ENCODE data around the gene SUGT1.
"Not testable (repeated sequence)": the region's sequence is repeated elsewhere in the genome, so short reads cannot be mapped to it uniquely, and the experiment has no call there.

SUGT1 gene

GRCh38 chr13:52652196-52652979, at the start of gene SUGT1:
Gene SUGT1 (plus strand): TSS chr13:52652836. CDS start chr13:52652921, 85 bp downstream.
- H3K4me1 ChIP-seq (ENCODE audit: low read length): peaks cover 15% of the 10 kb centered on the region
- peak within 1 kb of the TSS; percentile 84 for H3K27ac ChIP-seq (ENCODE audit: low read length)
- H3K4me2 ChIP-seq (ENCODE audit: low read length): peak within 1 kb of the TSS; percentile 86
- peak; percentile 56 for TF ChIP-seq CTCF (IDR thresholded peaks at IDR 0.05; ENCODE audit: low read depth, low read length)
- no peak for TF ChIP-seq EZH2phosphoT487 (IDR thresholded peaks at IDR 0.05; ENCODE audit: low read depth)
- H3K9me3 ChIP-seq (ENCODE audit: insufficient read depth, low read length): no peaks in the 10 kb centered on the region
- H2AFZ ChIP-seq (ENCODE audit: low read depth, low read length): peak within 1 kb of the TSS; percentile 84
- H3K27me3 ChIP-seq (ENCODE audit: low read depth, low read length): no peaks in the 10 kb centered on the region
- peak within 1 kb of the TSS; percentile 96 for H3K9ac ChIP-seq (ENCODE audit: low read length)
- H3K36me3 ChIP-seq (replicated peaks; ENCODE audit: low read depth, low read length): peaks cover 18% of the 10 kb centered on the region
- H3K4me3 ChIP-seq (ENCODE audit: low read length): peak within 1 kb of the TSS; percentile 93
- no peaks in the 10 kb centered on the region for H4K20me1 ChIP-seq (ENCODE audit: insufficient read depth, low read length)
- H3K79me2 ChIP-seq (ENCODE audit: low read length): peaks cover 65% of the 10 kb centered on the region

GRCh38 chr13:52603316-52603715, 49.3 kb upstream of the SUGT1 start:
- H3K4me2 ChIP-seq (ENCODE audit: low read length); H3K27ac ChIP-seq (ENCODE audit: low read length): not testable (repeated sequence)

GRCh38 chr13:52606126-52606525, 46.5 kb upstream of the SUGT1 start:
- not testable (repeated sequence) for H3K4me3 ChIP-seq (ENCODE audit: low read length); H3K4me2 ChIP-seq (ENCODE audit: low read length); H3K79me2 ChIP-seq (ENCODE audit: low read length); H3K27ac ChIP-seq (ENCODE audit: low read length); H3K27me3 ChIP-seq (ENCODE audit: low read depth, low read length); H3K36me3 ChIP-seq (replicated peaks; ENCODE audit: low read depth, low read length); H3K4me1 ChIP-seq (ENCODE audit: low read length); H3K9ac ChIP-seq (ENCODE audit: low read length); H3K9me3 ChIP-seq (ENCODE audit: insufficient read depth, low read length); H2AFZ ChIP-seq (ENCODE audit: low read depth, low read length); H4K20me1 ChIP-seq (ENCODE audit: insufficient read depth, low read length)

More at GRCh38 chr13:52603316-52603715, 49.3 kb upstream of the SUGT1 start:
- H3K9me3 ChIP-seq (ENCODE audit: insufficient read depth, low read length); H3K4me3 ChIP-seq (ENCODE audit: low read length); H3K79me2 ChIP-seq (ENCODE audit: low read length); H2AFZ ChIP-seq (ENCODE audit: low read depth, low read length); H3K27me3 ChIP-seq (ENCODE audit: low read depth, low read length); H3K9ac ChIP-seq (ENCODE audit: low read length); H3K36me3 ChIP-seq (replicated peaks; ENCODE audit: low read depth, low read length); H4K20me1 ChIP-seq (ENCODE audit: insufficient read depth, low read length): not testable (repeated sequence)
- peaks cover 12% of the 10 kb centered on the region; the same call in 1 of the 2 replicates for H3K4me1 ChIP-seq (ENCODE audit: low read length)

- not testable (repeated sequence) for H3K79me2 ChIP-seq (ENCODE audit: low read length); H3K27me3 ChIP-seq (ENCODE audit: low read depth, low read length); H3K9ac ChIP-seq (ENCODE audit: low read length); H3K36me3 ChIP-seq (replicated peaks; ENCODE audit: low read depth, low read length); H3K4me2 ChIP-seq (ENCODE audit: low read length); H3K27ac ChIP-seq (ENCODE audit: low read length); H4K20me1 ChIP-seq (ENCODE audit: insufficient read depth, low read length); H3K4me3 ChIP-seq (ENCODE audit: low read length); H3K4me1 ChIP-seq (ENCODE audit: low read length); H3K9me3 ChIP-seq (ENCODE audit: insufficient read depth, low read length); H2AFZ ChIP-seq (ENCODE audit: low read depth, low read length)
Observed at GRCh38 chr13:52606795-52607194, 45.8 kb upstream of the SUGT1 start.

- not testable (repeated sequence) for H3K4me3 ChIP-seq (ENCODE audit: low read length); H3K4me1 ChIP-seq (ENCODE audit: low read length); H2AFZ ChIP-seq (ENCODE audit: low read depth, low read length); H3K36me3 ChIP-seq (replicated peaks; ENCODE audit: low read depth, low read length); H3K4me2 ChIP-seq (ENCODE audit: low read length); H3K79me2 ChIP-seq (ENCODE audit: low read length); H3K9me3 ChIP-seq (ENCODE audit: insufficient read depth, low read length); H3K27me3 ChIP-seq (ENCODE audit: low read depth, low read length); H3K27ac ChIP-seq (ENCODE audit: low read length); H4K20me1 ChIP-seq (ENCODE audit: insufficient read depth, low read length); H3K9ac ChIP-seq (ENCODE audit: low read length)
Observed at GRCh38 chr13:52608184-52608583, 44.5 kb upstream of the SUGT1 start.

- not testable (repeated sequence) for H3K27me3 ChIP-seq (ENCODE audit: low read depth, low read length); H3K9ac ChIP-seq (ENCODE audit: low read length); H2AFZ ChIP-seq (ENCODE audit: low read depth, low read length); H3K36me3 ChIP-seq (replicated peaks; ENCODE audit: low read depth, low read length); H3K27ac ChIP-seq (ENCODE audit: low read length); H4K20me1 ChIP-seq (ENCODE audit: insufficient read depth, low read length); H3K9me3 ChIP-seq (ENCODE audit: insufficient read depth, low read length); H3K79me2 ChIP-seq (ENCODE audit: low read length); H3K4me3 ChIP-seq (ENCODE audit: low read length); H3K4me1 ChIP-seq (ENCODE audit: low read length); H3K4me2 ChIP-seq (ENCODE audit: low read length)
- peak; percentile 52 for TF ChIP-seq CTCF (IDR thresholded peaks at IDR 0.05; ENCODE audit: low read depth, low read length)
Observed at GRCh38 chr13:52609013-52609606, 43.5 kb upstream of the SUGT1 start.

- H3K36me3 ChIP-seq (replicated peaks; ENCODE audit: low read depth, low read length); H3K79me2 ChIP-seq (ENCODE audit: low read length); H3K4me3 ChIP-seq (ENCODE audit: low read length); H2AFZ ChIP-seq (ENCODE audit: low read depth, low read length); H3K27me3 ChIP-seq (ENCODE audit: low read depth, low read length); H3K4me1 ChIP-seq (ENCODE audit: low read length); H3K9me3 ChIP-seq (ENCODE audit: insufficient read depth, low read length); H3K27ac ChIP-seq (ENCODE audit: low read length); H3K4me2 ChIP-seq (ENCODE audit: low read length); H4K20me1 ChIP-seq (ENCODE audit: insufficient read depth, low read length); H3K9ac ChIP-seq (ENCODE audit: low read length): not testable (repeated sequence)
Observed at GRCh38 chr13:52610158-52610557, 42.5 kb upstream of the SUGT1 start.

Data from OCI-LY3 (cell line).